Measurements from ENCODE around the gene ISYNA1. TPM values are rescaled to one million over a fixed set of nuclear protein-coding genes. Genes with fewer than 3 reads are reported as not detected.

The ISYNA1 gene
- total and polyA plus RNA-seq, 2 of the 13 experiments (the other 11 are each of a cell fraction or from before 2014, with no cell fraction given): 29.6 to 48.5 TPM

DNA sequence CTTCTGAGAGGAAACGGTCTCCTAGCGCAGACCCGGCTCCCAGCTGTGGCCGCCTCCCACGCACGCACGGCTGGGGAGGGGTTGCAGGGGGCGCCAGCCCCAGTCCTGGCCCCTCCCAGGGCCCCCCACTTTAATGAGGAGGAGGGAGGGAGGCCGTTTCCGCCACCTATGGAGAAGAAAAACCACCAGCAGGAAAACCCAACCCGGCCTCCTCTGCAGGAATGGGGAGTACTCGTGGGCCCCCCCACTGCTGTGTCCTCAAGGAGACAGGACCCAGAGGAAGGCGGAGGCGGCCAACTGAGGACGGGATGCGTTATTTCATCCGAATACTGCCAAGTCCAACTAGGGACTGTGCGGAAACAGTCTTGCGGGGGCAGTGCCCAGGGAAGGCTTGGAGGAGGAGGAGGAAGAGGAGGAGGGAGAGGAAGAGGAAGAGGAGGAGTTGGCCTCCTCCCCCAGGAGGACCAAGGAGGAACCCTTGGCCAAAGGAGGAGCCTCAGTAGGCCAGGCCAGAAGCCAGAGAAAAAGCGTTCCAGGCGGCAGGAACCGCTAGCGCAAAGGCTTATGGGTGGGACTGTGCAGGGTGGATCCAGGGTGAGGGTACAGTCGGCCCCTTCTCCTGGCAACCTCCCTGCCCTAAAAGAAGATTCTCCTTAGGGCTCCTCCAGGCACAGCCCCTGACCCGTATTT, 22.6 kb downstream of the ISYNA1 start:
- no peak overlapping the region for H2AFZ ChIP-seq (ENCODE audit: low read length)
- in situ Hi-C loops (cut with HindIII; ENCODE audit: extremely low pct_ligation_motif_present, low pct_unique_long_range_greater_than_20kb): loop anchor here (10.0 kb wide), 2 partner anchors 141 to 211 kb away; partner anchors contain the start of genes IQCN and RAB3A
- ATAC-seq (no peak), FAIRE-seq (no peak), DNase-seq (ENCODE audit: low spot score) (no peak)
- H3K9me3 ChIP-seq (ENCODE audit: low read length): no peaks in the 10 kb centered on the region
- peaks cover 3% of the 10 kb centered on the region for H3K79me2 ChIP-seq (ENCODE audit: insufficient read depth, low read length)
- H3K4me3 ChIP-seq (replicated peaks in 1 of 3; ENCODE audit: insufficient read depth in 1 of 3, low read depth in 2 of 3, low read length in 3 of 3): peak overlapping the region in 1 of 3 experiments; percentile 31; a peak in 1 of 6 replicates
- H3K27me3 ChIP-seq (ENCODE audit: control insufficient read depth in 1 of 2, insufficient read depth in 2 of 2, low read length in 2 of 2): no peaks in the 10 kb centered on the region
- intact Hi-C loops (cut with micrococcal nuclease; ENCODE audit: unreplicated experiment): no loop called here
- peaks cover 59% of the 10 kb centered on the region for H3K4me1 ChIP-seq (ENCODE audit: insufficient read depth, low read length)
- no peaks in the 10 kb centered on the region for H3K36me3 ChIP-seq (replicated peaks in 1 of 2; ENCODE audit: control insufficient read depth in 1 of 2, insufficient read depth in 2 of 2, low read length in 2 of 2)
- no TSS peak for BruUV-seq (replicated peaks)
- 42% methylated on average over 24 of the region's 25 CpGs for WGBS (ENCODE audit: low lambda C conversion rate)
- ChIA-PET CTCF (ENCODE audit: low intra/inter-chr PET ratio, low total read pairs) (no interaction called here), POLR2A (interaction anchor here (0.6 to 2.9 kb wide), 6 partner anchors 14 to 135 kb away, joined by 3 to 12 read pairs (median 4); partner anchors contain the start of genes GDF15 and JUND)
- peak overlapping the region; percentile 60 for H3K4me2 ChIP-seq (ENCODE audit: low read depth, low read length)
- no peaks in the 10 kb centered on the region for H4K20me1 ChIP-seq (ENCODE audit: insufficient read depth, low read length)
- no peak overlapping the region for H3K27ac ChIP-seq (ENCODE audit: extremely low read length, insufficient read depth, low read length)
- no peak overlapping the region for H3K9ac ChIP-seq (ENCODE audit: insufficient read depth, low read depth, low read length)
- no peak for TF ChIP-seq YEATS4 (CRISPR knock-in tag; IDR thresholded peaks at IDR 0.05; ENCODE audit: borderline replicate concordance)
- no peak for TF ChIP-seq EHMT2 (IDR thresholded peaks at IDR 0.05; ENCODE audit: borderline replicate concordance, low read depth, low read length)
- TF ChIP-seq NR3C1 (CRISPR knock-in tag; IDR thresholded peaks at IDR 0.05): no peak
- no peak for TF ChIP-seq ELF1 (CRISPR knock-in tag; IDR thresholded peaks at IDR 0.05)
- TF ChIP-seq ZBTB21 (CRISPR knock-in tag; IDR thresholded peaks at IDR 0.05): no peak
- no peak for TF ChIP-seq KDM6A (CRISPR knock-in tag; IDR thresholded peaks at IDR 0.05; ENCODE audit: low read depth)
- TF ChIP-seq, protein P1, sequence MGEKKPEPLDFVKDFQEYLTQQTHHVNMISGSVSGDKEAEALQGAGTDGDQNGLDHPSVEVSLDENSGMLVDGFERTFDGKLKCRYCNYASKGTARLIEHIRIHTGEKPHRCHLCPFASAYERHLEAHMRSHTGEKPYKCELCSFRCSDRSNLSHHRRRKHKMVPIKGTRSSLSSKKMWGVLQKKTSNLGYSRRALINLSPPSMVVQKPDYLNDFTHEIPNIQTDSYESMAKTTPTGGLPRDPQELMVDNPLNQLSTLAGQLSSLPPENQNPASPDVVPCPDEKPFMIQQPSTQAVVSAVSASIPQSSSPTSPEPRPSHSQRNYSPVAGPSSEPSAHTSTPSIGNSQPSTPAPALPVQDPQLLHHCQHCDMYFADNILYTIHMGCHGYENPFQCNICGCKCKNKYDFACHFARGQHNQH (CRISPR knock-in tag; IDR thresholded peaks at IDR 0.05): no peak
- peak; percentile 84 for TF ChIP-seq ZNF263 (CRISPR knock-in tag; IDR thresholded peaks at IDR 0.05)
- no peak for TF ChIP-seq ZMAT3 (CRISPR knock-in tag; conservative IDR thresholded peaks at IDR 0.05)
- TF ChIP-seq ZFYVE20 (CRISPR knock-in tag; IDR thresholded peaks at IDR 0.05; ENCODE audit: borderline replicate concordance, low read depth): no peak
- TF ChIP-seq ZBTB33 (CRISPR knock-in tag; IDR thresholded peaks at IDR 0.05): peak; percentile 77; the same call in 1 of the 2 replicates
- no peak for TF ChIP-seq SP2 (CRISPR knock-in tag; IDR thresholded peaks at IDR 0.05)
- TF ChIP-seq, protein P2, sequence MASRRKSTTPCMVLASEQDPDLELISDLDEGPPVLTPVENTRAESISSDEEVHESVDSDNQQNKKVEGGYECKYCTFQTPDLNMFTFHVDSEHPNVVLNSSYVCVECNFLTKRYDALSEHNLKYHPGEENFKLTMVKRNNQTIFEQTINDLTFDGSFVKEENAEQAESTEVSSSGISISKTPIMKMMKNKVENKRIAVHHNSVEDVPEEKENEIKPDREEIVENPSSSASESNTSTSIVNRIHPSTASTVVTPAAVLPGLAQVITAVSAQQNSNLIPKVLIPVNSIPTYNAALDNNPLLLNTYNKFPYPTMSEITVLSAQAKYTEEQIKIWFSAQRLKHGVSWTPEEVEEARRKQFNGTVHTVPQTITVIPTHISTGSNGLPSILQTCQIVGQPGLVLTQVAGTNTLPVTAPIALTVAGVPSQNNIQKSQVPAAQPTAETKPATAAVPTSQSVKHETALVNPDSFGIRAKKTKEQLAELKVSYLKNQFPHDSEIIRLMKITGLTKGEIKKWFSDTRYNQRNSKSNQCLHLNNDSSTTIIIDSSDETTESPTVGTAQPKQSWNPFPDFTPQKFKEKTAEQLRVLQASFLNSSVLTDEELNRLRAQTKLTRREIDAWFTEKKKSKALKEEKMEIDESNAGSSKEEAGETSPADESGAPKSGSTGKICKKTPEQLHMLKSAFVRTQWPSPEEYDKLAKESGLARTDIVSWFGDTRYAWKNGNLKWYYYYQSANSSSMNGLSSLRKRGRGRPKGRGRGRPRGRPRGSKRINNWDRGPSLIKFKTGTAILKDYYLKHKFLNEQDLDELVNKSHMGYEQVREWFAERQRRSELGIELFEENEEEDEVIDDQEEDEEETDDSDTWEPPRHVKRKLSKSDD (CRISPR knock-in tag; IDR thresholded peaks at IDR 0.05; ENCODE audit: low read depth): no peak
